Measurements from ENCODE around the gene FRS2.

DNA sequence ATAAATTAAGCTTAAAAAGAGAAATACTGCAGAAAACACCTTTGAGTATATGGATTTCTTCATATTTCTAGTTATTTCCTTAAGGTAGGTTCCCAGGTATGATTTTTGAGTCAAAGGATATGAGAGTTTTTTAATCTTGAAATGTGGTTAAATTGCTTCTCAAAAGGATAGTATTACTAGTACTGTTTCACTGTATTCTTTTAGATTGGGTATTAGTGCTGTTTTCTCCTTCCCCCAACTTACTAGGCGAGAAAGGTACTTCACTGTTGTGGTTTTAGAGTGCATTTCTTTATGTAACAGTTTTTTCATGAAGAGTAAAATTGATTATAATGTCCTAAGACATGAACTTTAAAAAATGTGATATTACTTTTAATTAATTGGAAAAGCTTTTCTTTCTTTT lies 13.5 kb downstream of the FRS2 start:
- no peak for TF ChIP-seq CTCF (conservative IDR thresholded peaks at IDR 0.05; ENCODE audit: low read depth, low read length)
- no peak for TF ChIP-seq EZH2 (IDR thresholded peaks at IDR 0.05; ENCODE audit: low read length, unreplicated experiment)

Data from PC-3 (cell line).